Fibroblast of skin of left quadriceps (primary cell): ENCODE results near the gene CEP72.
"Not testable (repeated sequence)": the region's sequence is repeated elsewhere in the genome, so short reads cannot be mapped to it uniquely, and the experiment has no call there.

Experiments
- DNase-seq, 2 experiments: peaks; one replicate each; pipeline ENCODE4 v3.0.0-alpha.2; 2013; ENCODE audit warnings: low read depth in 2 of 2

CEP72 gene

DNA sequence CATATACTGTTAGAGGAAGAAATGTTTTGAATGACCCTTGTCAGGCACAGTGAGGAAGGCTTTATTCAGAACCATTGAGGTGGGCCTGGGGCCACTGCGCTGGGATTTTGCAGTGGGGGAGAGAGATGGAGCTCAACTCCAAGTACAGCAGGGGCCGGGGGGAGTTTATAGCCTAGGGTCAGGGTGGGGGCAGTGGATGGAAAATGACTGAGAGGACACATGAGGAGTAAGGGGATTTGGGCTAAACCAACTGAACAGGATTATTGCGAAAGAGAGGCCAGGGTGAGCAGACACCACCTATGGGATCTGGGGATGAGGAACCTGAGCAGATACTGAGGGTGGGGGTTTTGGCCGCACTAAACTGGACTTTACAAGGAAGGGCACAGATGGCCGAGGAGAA, 6.3 kb downstream of the CEP72 start:
- DNase-seq, result no peak

- DNase-seq, result no peak
Observed at GRCh38 chr5:619444-619843, 7.3 kb downstream of the CEP72 start.

GRCh38 chr5:620152-620551, 8.0 kb downstream of the CEP72 start:
- no peak for DNase-seq

- no peak for DNase-seq
Observed at GRCh38 chr5:620586-621180, 8.5 kb downstream of the CEP72 start.

DNA sequence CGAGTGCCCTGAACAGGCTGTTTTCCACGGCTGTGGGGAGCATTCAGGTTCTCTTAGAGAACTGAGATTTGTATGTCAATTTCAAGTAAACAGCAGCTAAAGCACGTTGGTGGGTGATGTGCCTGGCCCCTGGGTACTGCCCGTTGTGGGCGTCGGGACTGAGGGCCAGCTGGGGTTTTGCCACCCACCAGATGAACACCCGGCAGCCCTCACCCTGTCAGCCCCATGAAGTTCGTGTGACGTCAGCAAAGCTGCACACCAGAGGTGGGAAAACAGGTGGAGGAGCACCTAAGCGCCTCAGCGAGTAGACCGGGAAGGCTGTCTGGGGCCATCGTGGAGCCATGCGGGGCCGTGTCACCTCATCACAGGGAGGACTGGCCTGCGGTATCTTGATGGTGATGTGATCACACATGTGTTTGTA, 9.2 kb downstream of the CEP72 start:
- DNase-seq, result no peak

GRCh38 chr5:622359-622758, 10.2 kb downstream of the CEP72 start:
- no peak for DNase-seq

DNA sequence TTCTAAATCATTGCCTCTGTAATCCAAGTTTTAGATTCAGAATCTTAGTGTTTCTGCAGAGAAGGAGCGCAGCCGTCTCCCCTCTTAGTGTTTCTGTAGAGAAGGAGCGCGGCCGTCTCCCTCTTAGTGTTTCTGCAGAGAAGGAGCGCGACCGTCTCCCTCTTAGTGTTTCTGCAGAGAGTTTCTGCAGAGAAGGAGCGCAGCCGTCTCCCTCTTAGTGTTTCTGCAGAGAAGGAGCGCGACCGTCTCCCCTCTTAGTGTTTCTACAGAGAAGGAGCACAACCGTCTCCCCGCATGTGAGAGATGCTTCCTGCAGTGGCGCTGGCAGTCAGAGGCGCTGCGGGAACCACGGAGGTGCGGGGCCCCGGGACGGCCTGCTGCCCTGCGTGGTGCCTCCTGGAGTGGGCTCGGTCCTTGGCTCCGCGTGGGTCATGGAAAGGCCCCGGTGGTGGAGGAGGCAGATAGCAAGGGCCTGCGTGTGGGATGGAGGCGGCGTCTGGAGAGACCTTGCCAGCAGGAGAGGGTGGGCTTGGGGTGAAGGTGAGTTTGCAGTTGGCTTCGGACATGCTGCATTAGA, 10.9 kb downstream of the CEP72 start:
- DNase-seq, result no peak

DNA sequence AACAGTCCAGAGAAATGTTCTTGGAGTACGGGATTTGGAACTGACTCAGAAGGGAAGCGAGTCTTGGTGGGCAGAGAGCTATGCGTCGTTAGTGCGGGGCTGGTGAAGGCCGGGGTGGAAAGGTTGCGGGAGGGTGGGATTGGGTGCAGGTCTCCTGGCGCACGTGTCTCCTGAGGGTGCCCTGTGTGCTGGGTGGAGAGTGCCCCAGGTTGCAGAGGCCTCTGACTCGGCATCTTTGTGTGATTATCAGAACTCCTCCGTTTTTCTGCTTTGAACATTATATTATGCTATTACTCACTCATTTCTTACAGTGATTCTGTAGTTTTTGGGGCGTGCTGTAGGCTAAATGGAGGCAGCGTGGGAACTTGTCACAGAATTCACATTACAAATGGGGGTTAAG, 11.4 kb downstream of the CEP72 start:
- no peak for DNase-seq

DNA sequence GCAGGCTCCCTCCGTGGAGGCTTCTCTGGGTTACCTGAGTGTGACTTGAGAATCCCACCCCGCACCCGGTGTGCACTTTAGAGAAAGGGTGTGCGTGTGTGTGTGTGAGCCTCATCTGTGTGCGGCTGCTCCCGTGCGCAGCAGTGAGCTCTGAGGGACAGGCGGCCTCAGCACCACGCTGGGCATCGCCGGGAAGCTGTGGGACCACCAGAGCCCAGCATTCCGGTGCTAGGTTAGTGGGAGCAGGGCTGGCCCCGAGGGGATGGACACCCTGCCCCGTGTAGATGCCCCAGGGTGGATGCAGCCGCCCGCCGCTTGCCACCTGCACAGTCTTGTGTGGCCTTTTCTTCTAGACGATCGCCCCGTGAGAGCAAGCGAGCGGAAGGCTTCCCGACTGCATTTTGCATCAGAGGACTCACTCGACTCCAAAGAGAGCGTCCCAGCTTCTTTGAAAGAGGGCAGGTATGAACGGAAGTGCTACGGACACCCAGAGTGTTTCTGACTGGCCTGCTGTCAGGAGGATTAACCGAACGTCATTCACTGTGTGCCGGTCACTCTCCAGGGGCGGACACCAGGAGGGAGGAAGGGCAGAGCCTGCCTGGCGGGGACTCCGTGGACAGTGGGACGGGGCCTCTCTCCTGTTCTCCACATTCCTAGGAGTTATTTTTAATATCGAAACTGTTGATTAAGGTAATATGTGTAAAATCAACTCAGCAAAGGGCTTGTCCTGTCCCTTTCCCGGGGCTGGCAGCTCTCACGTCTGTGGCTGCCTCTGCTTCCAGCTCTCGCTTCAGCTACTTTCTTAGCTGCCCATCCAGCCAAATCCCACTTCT, 12.2 kb downstream of the CEP72 start:
- no peak for DNase-seq

GRCh38 chr5:624951-625230, 12.8 kb downstream of the CEP72 start:
- no peak for DNase-seq

DNA sequence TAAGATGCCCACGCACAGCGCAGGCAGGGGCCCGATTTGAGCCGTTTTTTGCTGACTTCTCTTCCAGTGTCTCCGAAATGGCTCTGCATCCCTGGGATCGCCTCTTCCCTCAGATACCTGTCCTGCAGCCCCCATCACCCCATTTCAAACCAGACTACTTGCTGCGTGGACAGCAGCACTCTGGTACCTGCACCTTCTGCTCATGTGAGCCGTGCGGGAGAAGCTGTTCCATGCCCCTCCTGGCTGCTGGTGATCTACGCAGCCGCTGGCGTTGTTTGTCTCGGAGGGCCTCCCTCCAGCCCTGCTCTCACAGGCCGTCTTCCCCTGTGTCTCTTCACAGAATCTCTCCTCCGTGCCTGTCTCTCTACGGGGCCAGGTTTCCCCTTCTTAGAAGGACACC, 13.4 kb downstream of the CEP72 start:
- DNase-seq, result no peak

DNA sequence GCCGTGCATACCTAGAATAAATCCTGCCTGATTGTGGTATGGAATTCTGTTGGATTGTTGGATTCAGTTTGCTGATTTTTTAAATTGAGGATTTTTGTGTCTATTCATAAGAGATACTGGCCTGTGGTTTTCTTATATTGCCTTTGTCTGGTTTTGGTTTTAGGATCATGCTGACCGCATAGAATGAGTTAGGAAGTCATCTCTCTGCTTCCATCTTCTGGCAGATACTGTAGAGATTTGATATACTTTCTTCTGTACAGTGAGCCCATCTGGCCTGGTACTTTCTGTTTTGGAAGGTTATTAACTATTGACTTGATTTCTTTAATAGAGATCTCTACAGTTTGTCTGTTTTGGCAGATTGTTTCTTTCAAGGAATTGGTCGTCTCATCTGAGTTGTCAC, 14.7 kb downstream of the CEP72 start:
- DNase-seq, result no peak

- no peak for DNase-seq
Observed at GRCh38 chr5:627840-628239, 15.7 kb downstream of the CEP72 start.

- not testable (repeated sequence) for DNase-seq
Observed at GRCh38 chr5:628351-629205, 16.4 kb downstream of the CEP72 start.

- no peak for DNase-seq
Observed at GRCh38 chr5:633501-633955, 21.4 kb downstream of the CEP72 start.

GRCh38 chr5:634191-634590, 22.1 kb downstream of the CEP72 start:
- no peak for DNase-seq

GRCh38 chr5:635306-636055, 23.3 kb downstream of the CEP72 start:
- DNase-seq, result no peak

DNA sequence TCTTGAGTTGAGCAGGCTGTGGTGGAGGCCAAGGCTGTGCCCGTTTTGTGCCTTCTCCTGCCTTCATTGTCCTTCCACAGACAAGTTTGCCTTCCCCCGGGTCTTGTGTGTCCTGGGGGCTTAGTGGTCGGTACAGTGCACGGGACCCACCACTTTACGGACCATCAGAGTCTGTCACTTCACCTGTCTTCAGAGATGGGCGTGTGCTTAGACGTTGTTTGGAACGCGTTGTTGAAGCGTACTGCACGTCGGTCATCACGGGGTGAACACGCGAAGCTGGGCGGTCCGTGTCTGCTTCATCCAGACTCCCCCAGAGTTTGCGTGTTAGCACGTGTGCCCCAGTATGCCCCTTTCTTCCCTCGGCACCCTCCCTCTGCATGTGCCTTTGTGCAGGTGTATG, 24.8 kb downstream of the CEP72 start:
- no peak for DNase-seq

DNA sequence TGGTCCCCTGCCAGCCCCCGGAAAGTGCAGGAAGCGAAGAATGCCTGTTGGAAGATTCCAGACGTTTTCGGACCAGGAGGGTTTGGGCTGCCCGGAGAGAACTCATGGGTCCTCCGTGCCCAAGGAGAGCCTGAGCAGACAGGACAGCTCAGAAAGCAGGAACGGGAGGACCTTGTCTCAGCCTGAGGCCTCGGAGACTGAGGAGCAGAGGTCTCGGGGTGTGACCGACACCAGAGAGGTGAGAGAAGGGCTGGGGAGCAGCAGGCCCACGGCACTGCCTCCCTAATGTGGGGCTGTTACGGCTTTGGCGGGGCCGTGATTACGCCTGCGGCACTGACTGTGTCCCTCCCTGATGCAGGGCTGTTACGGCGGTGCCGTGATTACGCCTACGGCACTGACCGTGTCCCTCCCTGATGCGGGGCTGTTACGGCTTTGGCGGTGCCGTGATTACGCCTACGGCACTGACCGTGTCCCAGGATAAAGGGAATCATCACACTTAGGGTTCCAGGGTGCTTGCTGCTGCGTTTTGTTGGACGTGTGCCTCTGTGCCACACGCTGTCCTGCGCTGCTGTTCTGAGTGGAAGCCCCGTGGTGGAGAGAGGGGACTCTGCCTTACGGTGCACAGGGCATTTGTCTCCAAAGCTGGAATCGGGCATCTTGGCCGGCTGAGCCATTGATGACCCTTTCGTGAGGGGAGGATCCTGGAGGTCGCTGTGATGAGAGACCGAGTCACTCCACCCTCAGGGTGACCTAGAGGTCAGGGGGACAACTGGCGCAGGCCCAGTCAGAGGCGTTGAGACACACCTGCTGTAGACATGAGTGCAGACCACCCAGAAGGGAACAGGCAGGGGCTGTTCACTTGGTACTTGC, 25.7 kb downstream of the CEP72 start:
- DNase-seq, result no peak

DNA sequence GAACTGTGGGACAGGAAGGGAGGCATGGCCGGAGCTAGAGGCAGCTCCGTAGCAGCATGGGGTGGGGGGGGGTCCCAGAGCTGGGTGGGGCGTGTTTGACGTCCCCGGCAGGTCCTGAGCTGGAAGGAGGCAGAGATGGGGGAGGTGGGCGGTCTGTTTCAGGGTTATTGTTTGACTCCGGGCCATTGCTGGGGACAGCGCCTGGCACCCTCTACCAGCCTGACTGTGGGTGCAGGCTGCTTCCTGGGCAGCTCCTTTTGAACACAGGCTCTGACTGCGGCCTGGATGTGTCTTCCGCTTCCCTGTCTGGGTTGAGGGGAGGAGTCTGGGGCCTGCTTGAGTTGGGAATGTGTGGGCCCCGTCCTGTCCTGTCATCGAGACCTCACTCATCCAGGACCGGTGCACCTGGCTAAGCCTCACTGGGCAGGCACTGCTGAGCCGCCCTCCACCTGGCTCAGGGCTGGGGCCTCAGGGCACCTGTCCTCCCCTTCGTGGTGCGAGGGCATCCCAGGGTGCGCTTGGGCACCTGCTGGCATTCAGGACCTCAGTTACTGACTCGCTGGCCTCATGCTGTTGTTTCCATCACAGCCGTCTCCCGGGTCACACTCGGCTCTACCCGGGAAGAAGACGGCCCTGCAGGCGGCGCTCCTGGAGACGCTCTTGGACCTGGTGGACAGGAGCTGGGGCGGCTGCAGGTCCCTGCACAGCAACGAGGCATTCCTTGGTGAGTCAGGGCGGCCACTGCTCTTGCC, 26.5 kb downstream of the CEP72 start:
- DNase-seq, result no peak
